ENCODE data around the gene NEK6.

NEK6 gene

GRCh38 chr9:124218438-124218982 lies 39.2 kb upstream of the NEK6 start:
- no peak overlapping the region for H3K27ac ChIP-seq
- TF ChIP-seq CTCF (IDR thresholded peaks at IDR 0.05) (no peak), ZFX (IDR thresholded peaks at IDR 0.05; ENCODE audit: borderline replicate concordance) (no peak)

GRCh38 chr9:124218987-124219461 lies 38.7 kb upstream of the NEK6 start:
- no peak overlapping the region for H3K27ac ChIP-seq
- TF ChIP-seq CTCF (IDR thresholded peaks at IDR 0.05) (no peak), ZFX (IDR thresholded peaks at IDR 0.05; ENCODE audit: borderline replicate concordance) (no peak)

GRCh38 chr9:124220946-124221451 lies 36.8 kb upstream of the NEK6 start:
- TF ChIP-seq ZFX (IDR thresholded peaks at IDR 0.05; ENCODE audit: borderline replicate concordance) (no peak), CTCF (IDR thresholded peaks at IDR 0.05) (no peak)
- H3K27ac ChIP-seq, result no peak overlapping the region

GRCh38 chr9:124221676-124222075 lies 36.1 kb upstream of the NEK6 start:
- H3K27ac ChIP-seq, result no peak overlapping the region
- no peak for TF ChIP-seq ZFX (IDR thresholded peaks at IDR 0.05; ENCODE audit: borderline replicate concordance)
- TF ChIP-seq CTCF (IDR thresholded peaks at IDR 0.05), result no peak

- TF ChIP-seq CTCF (IDR thresholded peaks at IDR 0.05) (no peak), ZFX (IDR thresholded peaks at IDR 0.05; ENCODE audit: borderline replicate concordance) (no peak)
- H3K27ac ChIP-seq, result no peak overlapping the region
Measured at GRCh38 chr9:124222109-124222508, 35.6 kb upstream of the NEK6 start.

- H3K27ac ChIP-seq, result no peak overlapping the region
- TF ChIP-seq CTCF (IDR thresholded peaks at IDR 0.05) (no peak), ZFX (IDR thresholded peaks at IDR 0.05; ENCODE audit: borderline replicate concordance) (no peak)
Measured at GRCh38 chr9:124222918-124223720, 34.6 kb upstream of the NEK6 start.

- TF ChIP-seq CTCF (IDR thresholded peaks at IDR 0.05) (no peak), ZFX (IDR thresholded peaks at IDR 0.05; ENCODE audit: borderline replicate concordance) (no peak)
- no peak overlapping the region for H3K27ac ChIP-seq
Measured at GRCh38 chr9:124225945-124226344, 31.8 kb upstream of the NEK6 start.

Data from 22Rv1 (cell line).